ENCODE data around the gene CCSER2.
"Not testable (repeated sequence)": the region's sequence is repeated elsewhere in the genome, so short reads cannot be mapped to it uniquely, and the experiment has no call there.

CCSER2 gene

DNA sequence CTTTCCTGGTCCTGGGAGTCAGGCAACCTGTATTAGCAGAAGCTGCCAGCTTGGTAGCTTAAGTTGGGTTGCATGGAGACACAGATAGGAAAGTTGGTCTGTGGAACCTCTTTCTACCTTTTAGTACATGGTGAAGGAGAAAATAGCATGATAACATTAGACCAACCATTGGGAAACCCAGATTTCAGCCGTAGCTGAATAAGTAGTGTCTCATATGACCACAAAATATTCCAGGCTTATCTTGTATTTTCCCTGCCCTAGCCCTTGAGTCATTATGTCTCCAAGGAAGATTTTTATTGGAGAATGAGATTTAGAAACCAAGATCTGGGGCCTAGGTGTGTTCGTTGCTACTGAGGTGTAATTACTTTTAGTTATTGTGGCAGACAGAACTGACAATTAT lies 67.2 kb downstream of the CCSER2 start:
- no peak for DNase-seq (ENCODE audit: low read depth)

DNA sequence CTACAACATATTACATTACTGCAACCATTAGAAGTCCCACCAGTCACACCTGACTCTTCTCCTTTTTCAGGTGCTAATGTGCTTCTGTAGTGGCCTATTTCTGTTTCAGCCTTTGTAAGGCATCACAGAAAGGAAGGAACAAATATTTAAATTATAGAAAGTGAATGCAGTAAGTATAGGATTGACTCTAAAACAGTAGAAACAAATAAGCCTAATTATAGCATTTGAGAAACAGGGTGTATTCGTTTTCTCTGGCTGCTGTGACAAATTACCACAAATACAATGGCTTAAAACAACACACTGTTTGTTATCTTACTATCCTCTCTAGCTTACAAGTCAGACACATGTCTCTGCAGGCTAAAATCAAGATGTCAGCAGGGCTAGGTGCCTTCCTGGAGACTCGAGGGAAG lies 69.4 kb downstream of the CCSER2 start:
- no peak for DNase-seq (ENCODE audit: low read depth)

DNA sequence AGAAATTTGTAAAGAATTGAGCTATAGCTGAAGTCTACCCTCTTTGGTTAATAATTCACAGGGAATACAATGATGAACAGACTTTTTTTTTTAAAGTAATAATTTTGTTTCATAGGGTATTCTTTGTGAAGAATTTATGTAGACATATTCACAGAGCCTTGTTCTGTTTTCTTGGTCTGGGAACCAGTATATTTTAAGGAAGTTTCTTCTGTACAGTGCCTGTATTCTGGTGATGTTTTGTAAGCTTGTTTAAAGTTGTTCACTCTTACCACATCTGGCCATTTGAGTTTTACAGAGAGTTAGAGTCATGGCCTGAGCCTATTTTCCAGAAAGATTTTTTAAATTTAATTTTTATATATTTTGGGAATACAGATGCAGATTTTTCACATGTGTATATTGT lies 70.3 kb downstream of the CCSER2 start:
- no peak for DNase-seq (ENCODE audit: low read depth)

DNA sequence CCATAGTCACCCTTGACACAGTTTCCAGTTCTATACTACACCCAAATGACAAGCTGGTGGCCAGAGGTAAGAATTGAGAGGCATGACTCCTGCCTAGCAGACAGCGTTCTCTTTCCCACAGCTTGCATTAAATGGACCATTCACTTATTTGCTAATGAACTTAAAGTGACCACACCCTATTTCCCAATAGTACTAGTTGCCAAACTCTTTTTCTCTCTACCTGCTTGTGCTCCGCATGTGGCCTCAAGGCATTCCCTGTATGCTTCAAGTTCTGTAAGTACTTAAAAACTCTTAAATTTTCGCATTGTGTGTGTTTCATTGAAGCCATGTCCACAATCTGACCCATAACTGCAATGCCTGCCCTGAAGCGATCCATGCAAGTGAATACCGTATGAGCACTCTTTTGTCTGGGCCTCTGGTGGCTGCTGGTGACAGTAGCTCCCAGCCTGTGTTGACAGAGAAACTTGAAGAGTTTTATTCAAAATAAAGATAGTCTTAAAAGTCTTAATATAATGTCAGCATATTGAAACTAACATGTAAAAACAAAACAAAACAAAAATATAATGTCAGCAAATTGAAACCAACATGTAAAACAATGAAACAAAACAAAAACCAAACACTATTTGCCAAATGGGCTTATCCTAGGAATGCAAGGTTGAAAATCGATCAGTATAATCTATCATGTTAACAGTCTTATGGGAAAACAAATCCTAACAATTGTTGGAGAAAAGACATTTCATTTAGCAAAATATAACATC lies 73.6 kb downstream of the CCSER2 start:
- DNase-seq (ENCODE audit: low read depth), result no peak

DNA sequence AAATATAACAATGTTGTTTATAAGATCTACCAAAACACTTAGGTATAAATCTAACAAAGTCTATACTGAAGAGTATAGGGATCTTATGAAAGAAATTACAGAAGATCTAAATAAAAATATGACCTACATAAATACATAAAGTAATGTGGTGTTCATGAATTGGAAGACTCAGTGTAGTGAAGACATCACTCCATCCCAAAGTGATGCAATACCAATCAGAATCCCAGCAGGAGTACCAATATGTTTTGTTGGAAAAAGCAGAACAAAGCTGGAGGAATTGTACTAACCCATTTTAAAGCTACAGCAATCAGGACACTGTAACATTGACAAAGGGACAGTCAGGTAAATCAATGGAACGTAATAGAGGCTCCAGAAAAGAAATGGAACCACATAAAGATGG lies 76.4 kb downstream of the CCSER2 start:
- no peak for DNase-seq (ENCODE audit: low read depth)

DNA sequence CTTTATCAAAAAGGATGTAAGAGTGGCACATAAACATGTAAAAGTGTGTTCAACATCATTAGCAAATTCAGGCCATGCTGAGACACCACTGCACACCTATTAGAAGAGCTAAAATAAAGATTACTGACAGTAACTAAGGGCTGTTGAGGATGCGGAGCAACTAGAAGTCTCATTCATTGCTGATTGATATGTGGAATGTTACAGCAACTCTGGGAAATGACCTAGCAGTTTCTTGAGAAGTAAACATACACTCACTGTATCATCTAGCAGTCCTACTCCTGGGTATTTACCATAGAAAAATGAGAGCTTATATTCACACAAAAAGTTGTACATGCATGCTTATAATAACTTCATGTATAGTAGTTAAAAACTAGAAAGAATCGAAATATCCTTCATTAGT lies 77.3 kb downstream of the CCSER2 start:
- no peak for DNase-seq (ENCODE audit: low read depth)

DNA sequence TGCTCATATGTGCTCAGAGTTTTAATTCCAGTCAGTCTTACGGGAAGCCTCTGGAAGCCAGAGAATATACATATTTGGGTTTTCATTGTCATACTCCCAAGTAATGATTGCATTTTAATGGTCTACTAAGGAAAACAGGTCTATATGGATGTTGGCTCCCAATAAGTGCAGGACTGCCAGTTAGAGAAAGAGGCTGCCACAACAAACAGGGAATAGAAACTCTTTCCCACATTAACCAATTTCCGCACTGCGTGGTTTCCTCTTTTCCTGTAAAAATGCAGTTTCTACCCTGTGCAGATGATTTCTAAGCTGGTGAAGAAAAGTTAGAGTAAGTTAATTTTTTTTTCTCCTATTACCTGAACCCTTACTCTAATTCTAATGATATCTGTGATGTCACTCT lies 78.2 kb downstream of the CCSER2 start:
- DNase-seq (ENCODE audit: low read depth), result no peak

DNA sequence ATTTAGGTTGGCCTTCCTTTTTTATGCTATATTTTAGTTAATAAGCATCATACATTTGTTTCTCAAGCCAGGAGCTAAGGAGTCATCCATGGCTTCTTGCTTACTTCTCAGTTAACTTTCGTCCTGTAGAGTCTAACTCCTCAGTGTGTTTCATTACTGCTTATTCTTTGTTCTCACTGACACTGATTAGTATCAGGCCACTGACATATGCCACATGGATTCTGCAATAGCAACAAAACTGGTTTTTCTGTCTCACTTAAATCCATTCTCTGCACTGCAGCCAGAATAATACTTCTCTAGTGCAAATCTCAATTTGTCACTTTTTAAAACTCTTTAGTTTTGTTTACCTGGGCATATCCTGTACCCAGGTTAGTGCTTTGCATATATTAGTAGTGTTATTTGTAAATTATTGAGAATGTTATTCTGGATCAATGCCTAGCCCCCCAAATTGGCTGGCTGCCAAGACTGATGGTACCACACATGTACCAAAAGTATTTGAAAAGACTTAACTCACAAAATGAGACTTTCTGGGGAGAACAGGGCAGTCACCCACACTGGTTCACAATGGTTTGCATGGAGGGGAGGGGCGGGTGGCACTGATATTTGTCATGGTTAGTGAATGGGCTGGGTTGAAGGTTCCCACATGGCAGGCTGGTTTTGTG lies 79.1 kb downstream of the CCSER2 start:
- no peak for DNase-seq (ENCODE audit: low read depth)

DNA sequence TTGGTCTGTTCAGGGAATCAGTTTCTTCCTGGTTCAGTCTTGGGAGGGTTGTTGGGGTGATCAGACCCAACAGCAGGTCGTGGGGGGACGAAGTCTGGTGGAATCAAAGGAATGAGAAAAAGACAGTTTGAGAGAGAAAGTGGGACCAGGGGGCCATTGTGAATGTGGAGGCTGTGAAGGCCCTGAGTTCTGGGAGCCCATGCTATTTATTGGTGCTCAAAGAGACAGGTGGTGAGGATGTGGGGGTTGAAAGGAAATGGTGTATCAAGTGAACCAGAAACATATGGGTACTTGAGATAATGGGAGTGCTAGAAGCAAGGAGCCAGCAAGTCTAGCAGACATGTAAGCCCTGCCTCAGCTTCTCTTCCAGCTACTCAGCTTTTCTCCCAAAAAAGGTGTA lies 84.1 kb downstream of the CCSER2 start:
- no peak for DNase-seq (ENCODE audit: low read depth)

DNA sequence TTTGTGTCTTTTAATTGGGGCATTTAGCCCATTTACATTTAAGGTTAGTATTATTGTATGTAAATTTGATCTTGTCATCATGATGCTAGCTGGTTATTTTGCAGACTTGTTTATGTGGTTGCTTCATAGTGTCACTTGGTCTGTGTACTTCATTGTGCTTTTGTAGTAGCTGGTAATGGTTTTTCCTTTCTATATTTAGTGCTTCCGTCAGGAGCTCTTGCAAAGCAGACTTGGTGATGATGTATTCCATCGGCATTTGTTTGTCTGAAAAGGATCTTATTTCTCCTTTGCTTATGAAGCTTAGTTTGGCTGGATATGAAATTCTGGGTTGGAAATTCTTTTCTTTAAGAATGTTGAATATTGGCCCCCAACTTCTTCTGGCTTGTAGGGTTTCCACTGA lies 85.7 kb downstream of the CCSER2 start:
- DNase-seq (ENCODE audit: low read depth), result not testable (repeated sequence)

DNA sequence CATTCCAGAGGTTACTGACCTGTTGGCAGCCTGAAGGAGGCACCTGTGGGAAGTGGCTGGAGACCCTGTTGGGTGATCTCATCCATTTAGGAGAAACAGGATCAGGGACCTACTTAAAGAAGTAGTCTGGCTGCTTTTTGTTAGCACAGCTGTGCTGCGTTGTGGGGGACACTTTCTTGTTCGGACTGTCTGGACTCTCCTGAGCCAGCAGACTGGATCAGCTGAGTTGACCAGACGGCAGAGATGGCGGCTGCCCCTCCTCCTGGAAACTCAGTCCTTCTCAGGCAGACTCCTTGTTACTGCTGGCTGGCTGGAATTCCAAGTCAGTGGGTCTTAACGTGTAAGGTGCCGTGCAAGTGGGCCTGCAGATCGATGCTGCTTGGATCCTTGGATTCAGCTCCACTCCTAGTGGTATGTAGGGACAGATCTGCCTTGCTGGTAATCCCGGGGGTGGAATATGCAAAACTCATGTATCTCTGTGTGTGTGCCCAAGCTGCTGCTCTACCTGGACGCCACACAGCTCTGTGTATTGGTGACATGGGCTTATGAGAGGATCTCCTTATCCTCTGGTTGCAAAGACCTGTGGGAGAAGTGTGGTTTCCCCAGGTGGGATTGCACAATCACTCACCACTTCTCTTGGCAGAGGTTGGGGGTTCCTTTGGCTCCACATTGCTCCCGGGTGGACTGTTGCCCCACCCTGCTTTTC lies 87.3 kb downstream of the CCSER2 start:
- no peak for DNase-seq (ENCODE audit: low read depth)

DNA sequence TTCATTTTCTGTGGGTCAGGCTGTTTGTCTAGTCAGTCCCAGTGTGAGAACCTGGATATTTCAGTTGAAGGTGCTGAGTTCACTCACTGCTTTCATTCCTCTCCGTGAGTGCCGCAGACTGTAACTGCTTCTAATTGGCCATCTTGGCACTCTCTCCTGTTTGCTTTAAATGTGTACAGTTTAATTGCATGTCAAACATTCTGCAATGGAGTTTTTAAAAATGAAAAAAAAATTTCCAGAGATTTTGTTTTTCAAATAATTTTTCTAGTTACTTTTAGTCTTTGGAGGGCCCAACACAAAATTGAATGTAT lies 87.8 kb downstream of the CCSER2 start:
- no peak for DNase-seq (ENCODE audit: low read depth)

DNA sequence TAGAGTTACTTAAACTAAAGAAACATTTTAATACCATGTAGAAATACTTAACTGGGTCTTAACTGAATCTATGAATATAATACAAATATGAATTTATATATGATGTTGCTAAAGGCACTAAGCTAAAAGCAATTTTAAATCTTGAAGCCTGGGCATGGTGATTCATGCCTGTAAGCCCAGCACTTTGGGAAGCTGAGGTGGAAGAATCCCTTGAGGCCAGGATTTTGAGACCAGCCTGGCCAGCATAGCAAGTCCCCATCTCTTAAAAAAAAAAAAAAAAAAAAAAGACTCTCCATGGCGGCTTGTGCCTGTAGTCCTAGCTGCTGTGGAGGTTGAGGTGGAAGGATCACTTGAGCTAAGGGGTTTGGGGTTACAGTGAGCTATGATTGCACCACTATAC lies 95.3 kb downstream of the CCSER2 start:
- no peak for DNase-seq (ENCODE audit: low read depth)

DNA sequence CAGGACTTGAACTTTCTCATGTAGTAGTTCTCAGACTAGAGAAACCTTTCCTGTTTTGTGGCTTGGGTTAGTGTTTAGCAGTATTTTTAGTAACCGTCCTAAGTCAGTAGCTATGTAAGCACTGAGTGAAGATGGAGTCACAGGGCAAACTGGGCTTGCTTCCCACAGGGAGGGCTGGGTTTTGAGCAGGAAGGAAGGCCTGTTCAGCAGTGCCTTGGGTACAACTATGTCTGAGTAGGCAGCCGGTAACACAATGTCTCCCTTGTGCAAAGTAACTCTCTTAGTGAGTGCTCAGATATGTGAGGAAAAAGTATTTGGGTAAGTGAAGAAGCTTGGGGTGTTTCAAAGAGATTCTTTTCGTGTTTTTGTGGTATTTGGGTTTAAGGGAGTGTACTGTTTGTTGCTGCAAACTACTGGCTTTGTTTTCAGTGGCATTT lies 96.4 kb downstream of the CCSER2 start:
- no peak for DNase-seq (ENCODE audit: low read depth)

DNA sequence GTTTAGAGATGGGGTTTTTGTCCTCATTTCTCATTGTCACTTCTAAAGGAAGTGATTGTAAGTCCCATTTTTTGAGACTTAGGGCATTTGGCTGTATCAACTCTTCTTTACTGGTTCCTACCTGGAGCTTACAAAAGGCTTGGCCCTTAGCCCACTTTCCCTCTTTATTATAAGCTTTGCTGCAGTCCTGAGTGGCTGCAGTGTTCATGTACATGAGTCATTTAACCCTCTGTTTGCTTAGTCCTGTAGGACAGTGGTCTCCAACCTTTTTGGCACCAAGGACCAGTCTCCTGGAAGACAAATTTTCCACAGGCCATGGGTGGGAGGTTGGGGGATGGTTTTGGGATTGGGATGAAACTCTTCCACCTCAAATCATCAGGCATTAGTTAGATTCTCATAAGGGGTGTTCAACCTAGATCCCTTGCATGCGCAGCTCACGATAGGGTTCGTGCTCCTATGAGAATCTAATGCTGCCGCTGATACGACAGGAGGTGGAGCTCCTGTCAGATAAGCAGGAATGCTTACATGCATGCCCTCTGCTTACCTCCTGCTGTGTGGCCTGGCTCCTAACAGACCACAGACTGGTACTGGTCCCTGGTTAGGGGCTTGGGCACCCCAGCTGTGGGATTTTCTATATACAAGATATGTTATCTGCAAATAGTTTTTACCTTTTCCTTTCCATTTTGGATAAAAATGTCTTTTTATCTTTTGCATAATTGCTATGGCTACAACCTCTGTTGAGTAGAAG lies 99.7 kb downstream of the CCSER2 start:
- no peak for DNase-seq (ENCODE audit: low read depth)

DNA sequence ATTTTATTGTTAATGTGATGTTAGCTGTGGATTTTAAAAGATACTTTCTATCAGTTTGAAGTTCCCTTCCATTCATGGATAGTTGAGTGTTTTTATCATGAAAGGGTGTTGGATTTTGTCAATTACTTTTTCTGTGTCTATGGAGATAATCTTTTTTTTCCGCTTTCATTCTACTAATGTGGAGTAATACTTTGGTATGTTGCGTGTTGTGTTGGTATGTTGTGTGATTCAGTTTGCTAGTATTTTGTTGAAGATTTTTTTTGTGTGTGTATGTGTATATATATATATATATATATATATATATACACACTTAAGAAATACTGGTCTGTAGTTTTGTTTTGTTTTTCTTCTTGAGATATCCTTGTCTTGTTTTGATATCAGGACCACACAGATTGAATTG lies 100.3 kb downstream of the CCSER2 start:
- DNase-seq (ENCODE audit: low read depth), result no peak

DNA sequence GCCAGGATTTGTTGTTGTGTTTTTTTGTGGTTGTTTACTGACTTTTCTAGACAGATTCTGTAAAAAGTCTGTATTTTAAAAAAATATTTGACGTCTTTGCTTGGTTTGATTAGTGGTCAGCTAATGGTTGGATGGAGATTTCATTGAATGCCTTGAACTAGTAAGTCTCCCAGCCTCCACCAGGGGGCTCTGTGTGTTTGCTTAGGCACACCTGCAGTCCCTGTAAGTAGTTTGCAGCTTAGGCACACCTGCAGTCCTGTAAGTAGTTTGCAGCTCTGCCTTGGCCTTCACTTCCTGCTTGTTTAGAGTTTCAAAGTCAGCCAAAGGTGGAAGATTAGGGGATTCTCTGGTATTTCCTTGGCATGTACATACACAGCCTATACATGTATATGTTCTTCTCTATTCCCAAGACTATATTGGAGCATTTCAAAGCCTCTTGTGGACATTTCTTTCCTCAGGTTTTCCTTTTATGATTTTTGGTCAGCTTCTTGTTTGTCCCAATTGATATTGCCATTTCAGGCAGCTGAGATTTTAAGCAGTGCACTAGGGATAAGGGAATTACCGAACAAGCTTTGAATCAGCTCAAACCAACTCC lies 101.6 kb downstream of the CCSER2 start:
- DNase-seq (ENCODE audit: low read depth), result peak; percentile 28

DNA sequence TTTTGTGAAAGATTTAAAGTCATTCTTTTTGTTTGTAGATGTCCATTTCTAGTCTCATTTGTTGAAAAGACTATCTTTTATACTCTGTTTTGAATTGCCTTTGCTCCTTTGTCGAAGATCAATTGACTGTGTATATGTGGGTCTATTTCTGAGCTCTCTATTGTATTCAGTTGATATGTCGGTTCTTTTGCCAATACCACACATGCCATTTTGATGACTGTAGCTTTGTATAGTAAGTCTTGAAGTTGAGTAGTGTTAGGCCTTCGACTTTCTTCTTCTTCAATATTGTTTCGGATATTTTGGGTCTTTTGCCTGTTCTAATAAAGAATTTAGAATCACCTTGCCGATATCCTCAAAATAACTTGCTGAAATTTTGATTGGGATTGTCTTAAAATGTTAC lies 104.5 kb downstream of the CCSER2 start:
- DNase-seq (ENCODE audit: low read depth), result no peak

DNA sequence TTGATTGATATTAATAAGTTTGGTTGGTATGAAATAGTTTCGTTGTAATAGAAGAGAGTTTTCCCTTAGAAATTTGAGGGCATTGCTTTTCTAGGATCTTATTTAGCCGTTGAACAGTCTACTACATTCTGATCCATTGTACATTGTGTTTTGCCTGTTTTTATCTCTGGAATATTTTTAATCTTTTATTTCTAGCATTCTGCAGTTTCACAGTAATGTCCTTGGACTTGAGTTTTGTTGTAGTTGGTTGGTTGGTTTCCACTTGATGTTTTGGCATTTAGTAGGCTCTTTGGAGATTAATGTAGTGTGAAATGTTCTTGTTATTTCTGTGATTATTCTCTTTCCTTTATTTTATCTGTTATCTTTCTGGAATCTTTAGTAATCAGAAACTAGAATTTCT lies 112.4 kb downstream of the CCSER2 start:
- DNase-seq (ENCODE audit: low read depth), result no peak

DNA sequence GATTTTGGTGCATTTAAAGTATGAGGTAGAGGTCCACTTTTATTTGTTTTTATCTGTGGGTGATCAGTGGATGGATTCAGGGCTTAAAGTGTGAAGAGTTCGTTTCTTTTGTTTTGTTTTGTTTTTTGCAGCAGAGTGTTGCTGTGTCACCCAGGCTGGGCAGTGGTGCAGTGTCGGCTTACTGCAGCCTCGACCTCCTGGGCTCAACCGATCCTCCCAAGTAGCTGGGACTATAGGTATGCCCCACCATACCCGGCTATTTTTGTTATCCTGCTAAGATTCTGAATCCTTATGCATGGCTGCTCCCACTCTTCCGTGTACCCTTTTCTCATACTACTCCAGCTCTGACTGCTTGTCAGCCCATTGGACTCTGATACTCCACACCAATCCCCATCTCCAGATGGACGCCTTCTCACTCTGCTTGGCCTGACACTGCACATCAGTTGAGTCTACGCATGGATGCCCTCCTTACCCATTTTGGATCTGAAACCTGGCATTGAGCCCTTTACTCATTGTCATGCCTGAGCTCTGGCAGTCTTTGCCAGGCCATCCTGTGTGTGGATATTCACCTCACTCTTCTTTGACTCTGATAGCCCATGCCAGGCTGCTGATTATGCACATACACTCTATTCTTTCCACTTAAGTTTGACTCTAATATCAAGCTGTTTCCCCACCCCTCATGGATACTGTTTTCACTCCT lies 119.5 kb downstream of the CCSER2 start:
- DNase-seq (ENCODE audit: low read depth), result no peak

DNA sequence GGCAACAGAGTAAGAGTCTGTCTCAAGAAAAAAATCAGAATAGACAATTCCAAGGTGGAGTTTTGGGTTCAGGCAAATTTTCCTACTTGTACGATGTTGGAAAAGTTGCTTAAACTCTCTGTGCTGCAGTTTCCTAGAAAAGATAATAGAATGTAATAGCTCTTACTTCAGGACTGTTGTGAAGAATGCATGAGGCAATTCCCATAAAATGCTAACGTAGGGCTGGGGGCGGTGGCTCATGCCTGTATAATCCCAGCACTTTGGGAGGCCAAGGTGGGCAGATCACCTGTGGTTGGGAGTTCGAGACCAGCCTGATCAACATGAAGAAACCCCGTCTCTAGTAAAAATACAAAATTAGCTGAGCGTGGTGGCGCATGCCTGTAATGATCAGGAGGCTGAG lies 121.0 kb downstream of the CCSER2 start:
- DNase-seq (ENCODE audit: low read depth), result not testable (repeated sequence)

DNA sequence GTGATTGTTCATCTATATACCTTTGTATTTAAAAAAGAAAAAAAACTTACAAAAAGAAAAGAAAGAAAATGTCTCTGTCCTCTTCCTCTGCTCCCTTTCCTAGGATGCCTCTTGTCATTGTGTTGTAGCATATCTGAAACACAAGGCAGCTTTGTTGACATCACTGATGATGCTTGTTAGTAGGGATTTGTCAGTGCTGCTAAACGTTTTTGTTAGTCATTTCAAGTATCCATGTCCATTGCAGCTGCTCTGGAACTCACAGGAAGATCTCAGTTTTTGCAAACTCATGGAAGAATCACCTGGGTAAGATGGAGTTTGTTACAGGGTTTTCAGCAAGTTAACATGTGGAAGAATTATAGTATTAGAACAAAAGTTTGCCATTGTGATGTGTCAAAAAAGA lies 123.6 kb downstream of the CCSER2 start:
- DNase-seq (ENCODE audit: low read depth), result no peak

All from stimulated activated CD8-positive, alpha-beta memory T cell treated with anti-CD3 and anti-CD28 coated beads, Interleukin-15, amount 100 ng/mL, for 24 hours (primary cell).